BJ (cell line): ENCODE measurements around the gene SYNE2. TPM values are rescaled to one million over a fixed set of nuclear protein-coding genes. Genes with fewer than 3 reads are reported as not detected.

Experiments used
- CTCF ChIA-PET: fragments of 350-600 bp; formaldehyde crosslinking; extraction: SDS; loops from one replicate; lab custom pipeline; 2021; ENCODE audit warnings: antibody characterized with exemption, inconsistent platforms; lab: Yijun Ruan, JAX
- POLR2A ChIA-PET: fragments of 300-600 bp; sonication (Branson Sonifier 250); formaldehyde crosslinking; extraction: SDS; loops from one replicate; lab custom pipeline; 2021; ENCODE audit warnings: antibody characterized with exemption; lab: Charles Lee
- DNase-seq: peaks from one replicate; pipeline ENCODE4 v3.0.0-alpha.2; 2011; ENCODE audit warnings: low read depth
- H3K27me3 ChIP-seq: 2 replicates; pipeline ENCODE4 v1.6.0; 2011; ENCODE audit warnings: low read length; ENCODE audit not compliant: control insufficient read depth, insufficient read depth
- H3K36me3 ChIP-seq: 2 replicates; pipeline ENCODE4 v1.5.1; 2011; ENCODE audit warnings: low read length; ENCODE audit not compliant: control insufficient read depth, insufficient read depth
- H3K4me3 ChIP-seq: 2 replicates; pipeline ENCODE4 v1.5.1; 2011; ENCODE audit warnings: low read depth, mild to moderate bottlenecking, control low read depth, low read length
- CTCF ChIP-seq: IDR thresholded peaks from 2 replicates; pipeline ENCODE4 v1.5.1; 2011; ENCODE audit warnings: low read depth, mild to moderate bottlenecking, control low read depth, inconsistent platforms, low read length, moderate library complexity; ENCODE audit not compliant: insufficient read depth
- polyA plus RNA-seq: library from polyadenylated mRNA; depleted of rRNA; stranded (reverse); fragments of >200 nt; gene quantifications from 2 replicates; pipeline ENCODE4 v1.2.3, GENCODE V29; 2011

SYNE2 gene
- polyA plus RNA-seq, 1 experiment, result 5.2 TPM

GRCh38 chr14:63840981-63841380 is 11.8 kb upstream of the SYNE2 start:
- DNase-seq, result no peak
- Histone ChIP-seq H3K27me3 (no peaks in the 10 kb centered on the region), H3K4me3 (no peak overlapping the region), H3K36me3 (no peaks in the 10 kb centered on the region)
- CTCF ChIA-PET, result interaction anchor here (0.6 to 1.5 kb wide), 2 partner anchors 11 to 13 kb away, joined by 3 to 4 read pairs; no protein-coding TSS in a partner anchor
- no peak for TF ChIP-seq CTCF
- POLR2A ChIA-PET, result no interaction called here

GRCh38 chr14:63843796-63844195 is 9.0 kb upstream of the SYNE2 start:
- TF ChIP-seq CTCF, result no peak
- ChIA-PET POLR2A (no interaction called here), CTCF (interaction anchor here (0.9 kb wide), 1 partner anchor 451 kb away, joined by 3 read pairs; the partner anchor contains the start of gene ESR2)
- H3K36me3 ChIP-seq, result no peaks in the 10 kb centered on the region
- no peaks in the 10 kb centered on the region; the same call in 1 of the 2 replicates for H3K27me3 ChIP-seq
- H3K4me3 ChIP-seq, result no peak overlapping the region
- DNase-seq, result no peak

GRCh38 chr14:63848890-63849289 is 3.9 kb upstream of the SYNE2 start:
- no peak overlapping the region for H3K4me3 ChIP-seq
- ChIA-PET CTCF (no interaction called here), POLR2A (no interaction called here)
- no peaks in the 10 kb centered on the region for H3K36me3 ChIP-seq
- TF ChIP-seq CTCF, result no peak
- no peaks in the 10 kb centered on the region; the same call in 1 of the 2 replicates for H3K27me3 ChIP-seq
- DNase-seq, result no peak

- ChIA-PET POLR2A (interaction anchor here (0.7 kb wide), 1 partner anchor 111 kb away, joined by 3 read pairs; no protein-coding TSS in a partner anchor), CTCF (interaction anchor here (0.5 to 2.2 kb wide), 5 partner anchors 11 to 309 kb away, joined by 3 to 5 read pairs (median 3); partner anchors contain the start of gene PPP2R5E)
- no peak for DNase-seq
- Histone ChIP-seq H3K36me3 (no peaks in the 10 kb centered on the region), H3K27me3 (no peaks in the 10 kb centered on the region; the same call in 1 of the 2 replicates), H3K4me3 (peak overlapping the region; percentile 70)
- TF ChIP-seq CTCF, result no peak
These were observed 460 bp upstream of the SYNE2 start for GRCh38 chr14:63852271-63852816.

GRCh38 chr14:63853831-63854293 is 1.1 kb downstream of the SYNE2 start:
- H3K36me3 ChIP-seq, result no peaks in the 10 kb centered on the region
- H3K27me3 ChIP-seq, result no peaks in the 10 kb centered on the region; the same call in 1 of the 2 replicates
- peak overlapping the region; percentile 70 for H3K4me3 ChIP-seq
- DNase-seq, result no peak
- ChIA-PET CTCF (interaction anchor here (0.6 to 2.2 kb wide), 4 partner anchors 11 to 451 kb away, joined by 3 to 5 read pairs (median 4); no protein-coding TSS in a partner anchor), POLR2A (no interaction called here)
- TF ChIP-seq CTCF, result no peak
